Prostate gland (tissue), 2 donors: ENCODE measurements around the gene GPR87. TPM values are rescaled to one million over a fixed set of nuclear protein-coding genes. Genes with fewer than 3 reads are reported as not detected.

Source experiments
- DNase-seq: peaks from one replicate; pipeline ENCODE4 v3.0.0-alpha.2; 2019; ENCODE audit warnings: low spot score
- H3K27ac ChIP-seq, 2 donors: fragments of 200-600 bp; sonication (generic); 2 replicates each; pipeline ENCODE4 v1.5.1; 2017 to 2019
- H3K27me3 ChIP-seq: fragments of 200-600 bp; sonication (generic); replicated peaks from 2 replicates; pipeline ENCODE4 v1.5.1; 2019; ENCODE audit not compliant: insufficient read depth
- H3K36me3 ChIP-seq, 2 donors: fragments of 200-600 bp; sonication (generic); 1 replicate in 1 of 2; 2 replicates in 1 of 2; pipeline versions ENCODE4 v1.5.1 to v1.8.1; 2017 to 2019
- H3K4me1 ChIP-seq: fragments of 200-600 bp; sonication (generic); replicated peaks from 2 replicates; pipeline ENCODE4 v1.5.1; 2019
- H3K4me3 ChIP-seq, 2 donors: fragments of 200-600 bp; sonication (generic); 2 replicates each; pipeline ENCODE4 v1.5.1; 2017 to 2019
- H3K9me3 ChIP-seq: fragments of 200-600 bp; sonication (generic); 2 replicates; pipeline ENCODE4 v1.5.1; 2017
- POLR2A ChIP-seq: fragments of 450-650 bp; IDR thresholded peaks from one replicate; pipeline ENCODE4 v1.6.1; 2016; ENCODE audit warnings: antibody characterized with exemption, mild to moderate bottlenecking
- POLR2AphosphoS5 ChIP-seq: sonication (generic); formaldehyde crosslinking; IDR thresholded peaks from one replicate; pipeline ENCODE4 v1.6.1; 2017; ENCODE audit warnings: antibody characterized with exemption
- WGBS: methylation state at CpG from one replicate; pipeline ENCODE4 v1.1.5; 2018; 5-methylcytosine and 5-hydroxymethylcytosine counted together
- intact Hi-C: fragments of 100-400 bp; cut with DNase I; formaldehyde crosslinking; loops from one replicate; pipeline ENCODE4 v1.14.2; 2022
- total RNA-seq, 2 donors: library from RNA; depleted of rRNA; stranded (reverse); fragments of >200 nt; gene quantifications; one replicate each; pipeline ENCODE4 v1.1.0, GENCODE V29; 2016
- TF ChIP-seq, protein P1 (sequence below), 4 experiments: fragments of 200-600 bp in 2 of 4; fragments of 450-650 bp in 2 of 4; sonication (generic) in 2 of 4; IDR thresholded peaks; 1 replicate in 3 of 4; 2 replicates in 1 of 4; pipeline ENCODE4 v1.5.1; 2016 to 2019; ENCODE audit warnings: antibody characterized with exemption in 4 of 4, mild to moderate bottlenecking in 2 of 4, moderate library complexity in 2 of 4

The GPR87 gene
- total RNA-seq, 2 donors from 2014 or later = 9.3 to 10.9 TPM

DNA sequence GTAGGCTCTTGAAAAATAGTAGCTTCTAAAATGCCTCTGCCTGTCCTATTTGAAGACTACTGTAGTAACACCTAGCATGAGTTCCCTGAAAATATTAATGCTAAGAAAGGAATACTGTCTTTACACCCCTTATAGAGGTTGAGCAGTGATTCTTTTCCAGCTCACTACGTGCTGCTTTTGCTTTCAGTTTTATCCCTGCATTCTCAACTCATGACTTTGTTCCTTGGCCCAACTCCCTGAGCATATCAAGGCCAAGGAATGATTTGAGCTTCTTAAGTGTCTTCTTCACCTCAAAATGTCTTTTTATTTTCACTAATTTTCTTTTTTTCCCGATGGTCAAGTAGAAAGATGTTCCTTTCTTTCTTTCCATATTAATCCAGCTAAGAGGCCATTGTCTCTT lies 29.2 kb upstream of the GPR87 start:
- no peaks in the 10 kb centered on the region for H3K4me1 ChIP-seq
- TF ChIP-seq POLR2AphosphoS5 = peak; percentile 44
- no peak for TF ChIP-seq POLR2A
- H3K27ac ChIP-seq = peak overlapping the region in 1 of 2 donors; percentile 5
- H3K9me3 ChIP-seq = no peaks in the 10 kb centered on the region
- H3K36me3 ChIP-seq = no peaks in the 10 kb centered on the region
- intact Hi-C loops = no loop called here
- 28% methylated on average over 2 of the region's 2 CpGs for WGBS
- H3K27me3 ChIP-seq = no peaks in the 10 kb centered on the region
- DNase-seq = peak; percentile 14
- no peak overlapping the region for H3K4me3 ChIP-seq

DNA sequence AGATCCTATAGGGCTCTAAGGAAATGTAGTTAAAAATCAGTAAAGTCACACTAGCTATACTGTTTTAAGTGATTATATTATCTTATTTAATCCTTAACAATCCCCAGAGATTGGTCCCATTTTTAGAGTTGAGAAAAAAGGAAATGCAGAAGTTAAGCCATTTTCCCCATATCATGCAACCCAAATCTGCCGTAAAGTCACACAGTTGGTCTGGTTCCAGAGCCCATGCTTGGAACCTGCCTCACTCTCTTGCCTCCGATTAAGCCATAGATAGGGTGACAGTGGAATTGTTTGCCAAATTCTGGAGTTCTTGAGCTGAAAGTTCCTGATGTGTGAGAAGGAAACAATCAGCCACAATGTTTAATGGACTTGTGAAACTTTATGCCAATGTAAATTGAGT lies 15.1 kb upstream of the GPR87 start:
- intact Hi-C loops = no loop called here
- Histone ChIP-seq H3K9me3 (no peaks in the 10 kb centered on the region), H3K4me3 (no peak overlapping the region), H3K27me3 (no peaks in the 10 kb centered on the region), H3K27ac (no peak overlapping the region), H3K4me1 (no peaks in the 10 kb centered on the region), H3K36me3 (no peaks in the 10 kb centered on the region)
- DNase-seq = no peak
- 32% methylated on average over 2 of the region's 2 CpGs for WGBS
- no peak for TF ChIP-seq POLR2AphosphoS5
- no peak for TF ChIP-seq POLR2A

DNA sequence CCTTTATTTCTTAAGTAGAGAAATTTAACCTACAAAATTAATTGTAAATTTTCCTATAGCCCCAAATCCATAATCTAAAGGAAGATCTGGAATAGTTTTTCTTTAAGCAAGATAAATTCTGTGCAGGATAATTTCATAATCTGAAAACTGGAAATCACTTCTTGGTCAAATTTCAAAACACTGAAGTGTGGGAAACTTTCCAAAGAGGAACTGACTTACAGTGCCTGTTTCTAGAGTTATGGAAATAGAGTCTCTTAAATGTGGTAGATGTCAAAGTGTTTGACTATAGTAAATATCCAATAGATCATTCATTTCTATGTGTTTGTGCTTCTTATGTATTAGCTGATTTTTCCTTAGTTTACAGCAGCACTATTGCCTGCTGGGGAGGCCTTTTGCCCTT lies 14.3 kb upstream of the GPR87 start:
- intact Hi-C loops = no loop called here
- Histone ChIP-seq H3K9me3 (no peaks in the 10 kb centered on the region), H3K4me3 (no peak overlapping the region), H3K27me3 (no peaks in the 10 kb centered on the region), H3K27ac (no peak overlapping the region), H3K36me3 (no peaks in the 10 kb centered on the region), H3K4me1 (no peaks in the 10 kb centered on the region)
- DNase-seq = no peak
- TF ChIP-seq, protein P1, sequence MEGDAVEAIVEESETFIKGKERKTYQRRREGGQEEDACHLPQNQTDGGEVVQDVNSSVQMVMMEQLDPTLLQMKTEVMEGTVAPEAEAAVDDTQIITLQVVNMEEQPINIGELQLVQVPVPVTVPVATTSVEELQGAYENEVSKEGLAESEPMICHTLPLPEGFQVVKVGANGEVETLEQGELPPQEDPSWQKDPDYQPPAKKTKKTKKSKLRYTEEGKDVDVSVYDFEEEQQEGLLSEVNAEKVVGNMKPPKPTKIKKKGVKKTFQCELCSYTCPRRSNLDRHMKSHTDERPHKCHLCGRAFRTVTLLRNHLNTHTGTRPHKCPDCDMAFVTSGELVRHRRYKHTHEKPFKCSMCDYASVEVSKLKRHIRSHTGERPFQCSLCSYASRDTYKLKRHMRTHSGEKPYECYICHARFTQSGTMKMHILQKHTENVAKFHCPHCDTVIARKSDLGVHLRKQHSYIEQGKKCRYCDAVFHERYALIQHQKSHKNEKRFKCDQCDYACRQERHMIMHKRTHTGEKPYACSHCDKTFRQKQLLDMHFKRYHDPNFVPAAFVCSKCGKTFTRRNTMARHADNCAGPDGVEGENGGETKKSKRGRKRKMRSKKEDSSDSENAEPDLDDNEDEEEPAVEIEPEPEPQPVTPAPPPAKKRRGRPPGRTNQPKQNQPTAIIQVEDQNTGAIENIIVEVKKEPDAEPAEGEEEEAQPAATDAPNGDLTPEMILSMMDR (IDR thresholded peaks at IDR 0.05) = no peak
- TF ChIP-seq POLR2A = no peak
- TF ChIP-seq POLR2AphosphoS5 = no peak

DNA sequence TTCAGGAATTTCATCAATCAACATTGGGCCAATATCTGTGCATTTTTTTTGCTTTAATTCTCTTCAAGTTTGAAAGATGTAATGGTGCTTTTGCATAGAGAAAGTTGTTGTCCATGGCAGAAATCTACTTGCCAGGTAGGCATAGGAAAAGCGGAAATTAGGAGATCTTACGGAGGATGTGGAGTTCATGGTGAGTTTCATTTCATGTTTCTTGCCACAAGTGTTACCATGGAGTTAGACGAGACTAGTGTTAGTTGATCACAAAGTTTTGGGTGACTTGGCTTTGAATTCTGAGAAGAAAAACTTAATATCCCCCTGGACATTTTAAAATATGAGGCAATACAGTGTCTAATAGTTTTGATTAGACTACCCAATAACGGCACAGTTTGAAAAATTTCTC lies 13.8 kb upstream of the GPR87 start:
- no peak for DNase-seq
- Histone ChIP-seq H3K4me1 (no peaks in the 10 kb centered on the region), H3K4me3 (no peak overlapping the region), H3K36me3 (no peaks in the 10 kb centered on the region), H3K9me3 (no peaks in the 10 kb centered on the region), H3K27me3 (no peaks in the 10 kb centered on the region), H3K27ac (no peak overlapping the region)
- intact Hi-C loops = no loop called here
- TF ChIP-seq, protein P1 (IDR thresholded peaks at IDR 0.05) = no peak
- no peak for TF ChIP-seq POLR2AphosphoS5
- TF ChIP-seq POLR2A = no peak
- 78% methylated on average over 4 of the region's 4 CpGs for WGBS

DNA sequence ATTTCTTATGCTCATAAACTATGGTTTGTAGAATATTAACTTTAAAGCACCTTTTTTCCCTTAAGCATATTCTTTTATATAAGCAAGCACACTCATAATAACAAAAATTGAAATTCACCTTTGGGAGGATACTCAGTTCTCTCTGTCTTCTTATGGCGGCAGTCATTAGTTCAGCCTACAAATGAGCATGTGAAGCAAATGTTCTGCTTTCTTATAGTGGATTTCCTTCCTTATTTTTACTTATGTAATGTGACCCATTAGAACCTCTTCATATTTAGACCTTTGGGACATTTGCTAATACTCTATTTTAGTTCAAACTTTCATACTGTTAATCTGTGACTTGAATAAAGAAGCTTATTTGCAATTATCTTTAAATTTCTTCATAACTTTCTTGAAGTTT lies 12.7 kb upstream of the GPR87 start, which contains the start of gene P2RY13:
P2RY13 (minus strand) TSS at position 187 of the 400 bp plus-strand sequence; CDS start at position 166, 21 bp downstream.
- 92% methylated on average over 1 of the region's 1 CpG for WGBS
- DNase-seq = no peak
- H3K9me3 ChIP-seq = no peaks in the 10 kb centered on the region
- H3K27ac ChIP-seq = no peak within 1 kb of the TSS
- no peaks in the 10 kb centered on the region for H3K36me3 ChIP-seq
- no peaks in the 10 kb centered on the region for H3K4me1 ChIP-seq
- H3K27me3 ChIP-seq = no peaks in the 10 kb centered on the region
- intact Hi-C loops = no loop called here
- TF ChIP-seq, protein P1 (IDR thresholded peaks at IDR 0.05) = no peak
- TF ChIP-seq POLR2AphosphoS5 (no peak), POLR2A (no peak)
- H3K4me3 ChIP-seq = no peak within 1 kb of the TSS

DNA sequence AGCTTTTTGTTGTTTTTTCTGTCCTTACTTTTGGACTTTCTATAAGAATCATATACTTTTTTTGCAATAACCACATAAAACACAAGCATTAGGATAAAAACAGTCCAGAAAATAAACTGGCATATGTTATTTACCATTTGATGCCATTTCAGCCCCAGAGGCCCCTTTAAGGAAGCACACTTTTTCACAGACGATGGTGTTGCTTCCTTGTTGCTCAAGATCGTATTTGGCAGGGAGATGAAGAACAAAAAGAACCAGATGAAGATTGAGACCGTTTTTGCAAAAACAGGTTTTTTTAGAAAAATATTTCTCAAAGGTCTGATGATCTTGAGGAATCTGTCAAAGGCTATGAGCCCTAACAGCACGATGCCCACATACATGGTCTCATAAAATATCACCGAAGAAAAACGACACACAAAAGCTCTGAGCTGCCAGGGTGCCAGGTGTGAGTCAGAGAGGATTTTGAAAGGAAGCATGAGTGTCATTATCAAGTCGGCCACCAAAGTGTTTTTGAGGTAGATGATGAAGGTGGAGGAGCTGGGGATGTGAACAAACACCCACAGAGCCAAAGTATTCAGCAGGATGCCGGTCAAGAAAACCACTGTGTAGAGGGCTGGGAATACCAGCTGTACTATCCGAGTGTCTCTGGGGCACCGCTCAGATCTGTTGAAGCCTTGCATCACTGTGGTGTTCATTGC lies 11.8 kb upstream of the GPR87 start:
- Histone ChIP-seq H3K27ac (no peak overlapping the region), H3K9me3 (no peaks in the 10 kb centered on the region), H3K36me3 (no peaks in the 10 kb centered on the region), H3K4me3 (no peak overlapping the region), H3K27me3 (no peaks in the 10 kb centered on the region), H3K4me1 (no peaks in the 10 kb centered on the region)
- intact Hi-C loops = no loop called here
- DNase-seq = no peak
- TF ChIP-seq, protein P1 (IDR thresholded peaks at IDR 0.05) = peak in 1 of 4 experiments; percentile 28
- no peak for TF ChIP-seq POLR2A
- peak; percentile 8 for TF ChIP-seq POLR2AphosphoS5
- WGBS = 29% methylated on average over 10 of the region's 10 CpGs
